DOHH2 (cell line): ENCODE measurements around the gene ANKRD33B.

Source experiments
- CTCF ChIP-seq: fragments of 200-600 bp; sonication (generic); IDR thresholded peaks from one replicate; pipeline ENCODE4 v1.5.1; 2014; ENCODE audit warnings: antibody characterized with exemption, mild to moderate bottlenecking, low read depth, low read length; ENCODE audit not compliant: poor library complexity, severe bottlenecking
- EZH2phosphoT487 ChIP-seq: fragments of 200-600 bp; sonication (generic); IDR thresholded peaks from 2 replicates; pipeline ENCODE4 v1.6.1; 2017; ENCODE audit warnings: borderline replicate concordance, mild to moderate bottlenecking, antibody characterized with exemption, low read length, moderate library complexity, mixed read lengths

- TF ChIP-seq CTCF (no peak), EZH2phosphoT487 (no peak)
These were observed 136.6 kb downstream of the ANKRD33B start for GRCh38 chr5:10700516-10700915.
